ENCODE data around the gene AIMP2. TPM values are rescaled to one million over a fixed set of nuclear protein-coding genes. Genes with fewer than 3 reads are reported as not detected.

Gene AIMP2
- total RNA-seq, 1 donor from 2014 or later: 38.4 TPM

- no peaks in the 10 kb centered on the region for H3K9me3 ChIP-seq (ENCODE audit: low read depth)
Observed at GRCh38 chr7:6027806-6028365, 18.8 kb downstream of the AIMP2 start.

GRCh38 chr7:6028563-6028962 lies 19.5 kb downstream of the AIMP2 start:
- DNase-seq (ENCODE audit: low spot score): no peak
- Histone ChIP-seq H2AFZ (replicated peaks) (no peak overlapping the region), H3K4me3 (no peak overlapping the region), H3K79me2 (ENCODE audit: low read depth) (peaks cover 12% of the 10 kb centered on the region), H4K20me1 (ENCODE audit: low read depth) (peaks cover 24% of the 10 kb centered on the region), H3F3A (ENCODE audit: low read depth) (peaks cover 37% of the 10 kb centered on the region), H3K27me3 (no peaks in the 10 kb centered on the region), H3K9me3 (ENCODE audit: low read depth) (no peaks in the 10 kb centered on the region), H3K4me1 (no peaks in the 10 kb centered on the region), H3K36me3 (peaks cover 7% of the 10 kb centered on the region), H3K9ac (no peak overlapping the region), H3K27ac (no peak overlapping the region), H3K4me2 (no peak overlapping the region)
- no peak overlapping the region for H3K4me3 Mint-ChIP-seq
- peaks cover 36% of the 10 kb centered on the region for H3K36me3 Mint-ChIP-seq
- H3K27me3 Mint-ChIP-seq (ENCODE audit: insufficient read depth, low read depth): peaks cover 2% of the 10 kb centered on the region
- no peak for TF ChIP-seq CTCF (IDR thresholded peaks at IDR 0.05)
- TF ChIP-seq EZH2phosphoT487 (IDR thresholded peaks at IDR 0.05): no peak
- TF ChIP-seq EZH2 (IDR thresholded peaks at IDR 0.05): no peak
- no peak overlapping the region for H3K27ac Mint-ChIP-seq
- H3K9me3 Mint-ChIP-seq: no peaks in the 10 kb centered on the region
- H3K4me1 Mint-ChIP-seq: no peaks in the 10 kb centered on the region

More at GRCh38 chr7:6027806-6028365, 18.8 kb downstream of the AIMP2 start:
- Mint-ChIP-seq H3K27me3 (ENCODE audit: insufficient read depth, low read depth) (peaks cover under 1% of the 10 kb centered on the region), H3K4me1 (no peaks in the 10 kb centered on the region), H3K9me3 (no peaks in the 10 kb centered on the region), H3K27ac (no peak overlapping the region), H3K4me3 (no peak overlapping the region), H3K36me3 (peaks cover 39% of the 10 kb centered on the region)
- no peak overlapping the region for H3K27ac ChIP-seq
- H3K79me2 ChIP-seq (ENCODE audit: low read depth): peaks cover 8% of the 10 kb centered on the region
- no peaks in the 10 kb centered on the region for H3K27me3 ChIP-seq
- H3K9ac ChIP-seq: no peak overlapping the region
- H4K20me1 ChIP-seq (ENCODE audit: low read depth): peaks cover 20% of the 10 kb centered on the region
- no peak overlapping the region for H3K4me2 ChIP-seq
- H3F3A ChIP-seq (ENCODE audit: low read depth): peaks cover 44% of the 10 kb centered on the region
- H3K4me1 ChIP-seq: no peaks in the 10 kb centered on the region
- DNase-seq (ENCODE audit: low spot score): no peak
- H2AFZ ChIP-seq (replicated peaks): no peak overlapping the region
- no peak for TF ChIP-seq CTCF (IDR thresholded peaks at IDR 0.05)
- TF ChIP-seq EZH2 (IDR thresholded peaks at IDR 0.05): no peak
- TF ChIP-seq EZH2phosphoT487 (IDR thresholded peaks at IDR 0.05): no peak
- no peak overlapping the region for H3K4me3 ChIP-seq
- peaks cover 7% of the 10 kb centered on the region for H3K36me3 ChIP-seq

GRCh38 chr7:6030988-6031387 lies 21.9 kb downstream of the AIMP2 start, which contains the start of gene ANKRD61:
ANKRD61 (plus strand) TSS chr7:6031376; CDS start chr7:6031376, 0 bp downstream.
- Mint-ChIP-seq H3K27ac (no peak within 1 kb of the TSS), H3K9me3 (no peaks in the 10 kb centered on the region), H3K36me3 (peaks cover 42% of the 10 kb centered on the region), H3K4me3 (no peak within 1 kb of the TSS), H3K27me3 (ENCODE audit: insufficient read depth, low read depth) (peaks cover 6% of the 10 kb centered on the region), H3K4me1 (no peaks in the 10 kb centered on the region)
- H3K9ac ChIP-seq: no peak within 1 kb of the TSS
- TF ChIP-seq EZH2phosphoT487 (IDR thresholded peaks at IDR 0.05) (no peak), EZH2 (IDR thresholded peaks at IDR 0.05) (no peak), CTCF (IDR thresholded peaks at IDR 0.05) (no peak)
- H3K79me2 ChIP-seq (ENCODE audit: low read depth): peaks cover 22% of the 10 kb centered on the region
- H2AFZ ChIP-seq (replicated peaks): no peak within 1 kb of the TSS
- H4K20me1 ChIP-seq (ENCODE audit: low read depth): peaks cover 24% of the 10 kb centered on the region
- H3K4me3 ChIP-seq: no peak within 1 kb of the TSS
- H3K4me2 ChIP-seq: no peak within 1 kb of the TSS
- H3F3A ChIP-seq (ENCODE audit: low read depth): peaks cover 24% of the 10 kb centered on the region
- no peak for DNase-seq (ENCODE audit: low spot score)
- peaks cover 7% of the 10 kb centered on the region for H3K36me3 ChIP-seq
- no peak within 1 kb of the TSS for H3K27ac ChIP-seq
- no peaks in the 10 kb centered on the region for H3K27me3 ChIP-seq
- no peaks in the 10 kb centered on the region for H3K9me3 ChIP-seq (ENCODE audit: low read depth)
- H3K4me1 ChIP-seq: no peaks in the 10 kb centered on the region

Data from neural progenitor cell (in vitro differentiated cells).